Testis (tissue), 2 donors: ENCODE data around the gene GPR157.

Experiments
- POLR2A ChIP-seq: fragments of 450-650 bp; IDR thresholded peaks from one replicate; pipeline ENCODE4 v1.6.1; 2017; ENCODE audit warnings: antibody characterized with exemption, mild to moderate bottlenecking, moderate library complexity
- TF ChIP-seq, protein P1 (sequence below), 3 experiments: fragments of 450-650 bp in 2 of 3; fragments of 200-600 bp in 1 of 3; sonication (generic) in 1 of 3; IDR thresholded peaks; one replicate each; pipeline ENCODE4 v1.5.1; 2016 to 2019; ENCODE audit warnings: antibody characterized with exemption in 3 of 3, mild to moderate bottlenecking in 2 of 3, moderate library complexity in 1 of 3

DNA sequence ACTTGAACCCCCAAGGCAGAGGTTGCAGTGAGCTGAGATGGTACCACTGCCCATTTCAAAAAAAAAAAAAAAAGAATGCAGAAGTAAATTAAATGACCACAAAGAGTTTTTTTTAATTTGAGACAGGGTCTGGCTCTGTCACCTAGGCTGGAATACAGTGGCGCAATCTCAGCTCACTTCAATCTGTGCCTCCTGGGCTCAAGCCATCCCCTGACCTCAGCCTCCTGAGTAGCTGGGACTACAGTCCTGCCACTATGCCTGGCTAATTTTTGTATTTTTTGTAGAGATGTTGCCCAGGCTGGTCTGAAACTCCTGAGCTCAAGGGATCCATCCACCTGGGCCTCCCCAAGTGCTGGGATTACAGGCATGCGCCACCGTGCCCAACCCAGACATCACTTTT, 20.2 kb upstream of the GPR157 start:
- TF ChIP-seq, protein P1, sequence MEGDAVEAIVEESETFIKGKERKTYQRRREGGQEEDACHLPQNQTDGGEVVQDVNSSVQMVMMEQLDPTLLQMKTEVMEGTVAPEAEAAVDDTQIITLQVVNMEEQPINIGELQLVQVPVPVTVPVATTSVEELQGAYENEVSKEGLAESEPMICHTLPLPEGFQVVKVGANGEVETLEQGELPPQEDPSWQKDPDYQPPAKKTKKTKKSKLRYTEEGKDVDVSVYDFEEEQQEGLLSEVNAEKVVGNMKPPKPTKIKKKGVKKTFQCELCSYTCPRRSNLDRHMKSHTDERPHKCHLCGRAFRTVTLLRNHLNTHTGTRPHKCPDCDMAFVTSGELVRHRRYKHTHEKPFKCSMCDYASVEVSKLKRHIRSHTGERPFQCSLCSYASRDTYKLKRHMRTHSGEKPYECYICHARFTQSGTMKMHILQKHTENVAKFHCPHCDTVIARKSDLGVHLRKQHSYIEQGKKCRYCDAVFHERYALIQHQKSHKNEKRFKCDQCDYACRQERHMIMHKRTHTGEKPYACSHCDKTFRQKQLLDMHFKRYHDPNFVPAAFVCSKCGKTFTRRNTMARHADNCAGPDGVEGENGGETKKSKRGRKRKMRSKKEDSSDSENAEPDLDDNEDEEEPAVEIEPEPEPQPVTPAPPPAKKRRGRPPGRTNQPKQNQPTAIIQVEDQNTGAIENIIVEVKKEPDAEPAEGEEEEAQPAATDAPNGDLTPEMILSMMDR (IDR thresholded peaks at IDR 0.05) = no peak
- no peak for TF ChIP-seq POLR2A
